SK-N-SH treated with all-trans-retinoic acid at 6 μM for 48 hours (cell line): ENCODE data around the gene GPR137.
A peak's percentile ranks its signal among the peaks of the same experiment; 100 is the strongest.
"Not testable (repeated sequence)": the region's sequence is repeated elsewhere in the genome, so short reads cannot be mapped to it uniquely, and the experiment has no call there.

Experiments used
- ATAC-seq: fragments of 200-7000 bp; cut with Tn5 transposase; 3 replicates; pipeline ENCODE4 v1.9.1; 2020; ENCODE audit warnings: mild to moderate bottlenecking, moderate library complexity
- ARNTL ChIP-seq: fragments of 450-650 bp; formaldehyde crosslinking; IDR thresholded peaks from 2 replicates; pipeline ENCODE4 v1.5.0; 2020; ENCODE audit warnings: low read depth, mild to moderate bottlenecking, moderate library complexity, borderline replicate concordance
- BACH2 ChIP-seq: fragments of 250-450 bp; sonication (Bioruptor Pico); IDR thresholded peaks from 2 replicates; pipeline ENCODE4 v1.9.0; 2021; ENCODE audit warnings: mild to moderate bottlenecking, borderline replicate concordance
- CSDC2 ChIP-seq: fragments of 250-450 bp; sonication (Bioruptor Pico); IDR thresholded peaks from 2 replicates; pipeline ENCODE4 v1.5.0; 2020; ENCODE audit warnings: mild to moderate bottlenecking, moderate library complexity
- ESRRG ChIP-seq: fragments of 250-450 bp; sonication (Bioruptor Pico); IDR thresholded peaks from 2 replicates; pipeline ENCODE4 v1.6.1; 2021; ENCODE audit warnings: mild to moderate bottlenecking
- GLIS3 ChIP-seq: fragments of 250-450 bp; sonication (Bioruptor Pico); IDR thresholded peaks from 2 replicates; pipeline ENCODE4 v1.5.0; 2020; ENCODE audit warnings: mild to moderate bottlenecking, moderate library complexity
- ISL1 ChIP-seq: fragments of 250-450 bp; sonication (Bioruptor Pico); IDR thresholded peaks from 2 replicates; pipeline ENCODE4 v2.1.2; 2022; ENCODE audit warnings: mild to moderate bottlenecking, moderate library complexity
- OSR1 ChIP-seq: fragments of 250-450 bp; sonication (Bioruptor Pico); IDR thresholded peaks from 2 replicates; pipeline ENCODE4 v1.8.0; 2022; ENCODE audit warnings: moderate library complexity, mild to moderate bottlenecking, inconsistent platforms
- PPARA ChIP-seq: fragments of 250-450 bp; sonication (Bioruptor Pico); IDR thresholded peaks from 2 replicates; pipeline ENCODE4 v1.5.0; 2020; ENCODE audit warnings: mild to moderate bottlenecking, borderline replicate concordance
- RARB ChIP-seq: fragments of 250-450 bp; sonication (Bioruptor Pico); IDR thresholded peaks from 2 replicates; pipeline ENCODE4 v1.8.0; 2021; ENCODE audit warnings: mild to moderate bottlenecking, moderate library complexity
- SNAI2 ChIP-seq: fragments of 250-450 bp; sonication (Bioruptor Pico); IDR thresholded peaks from 2 replicates; pipeline ENCODE4 v1.5.0; 2020; ENCODE audit warnings: mild to moderate bottlenecking, moderate library complexity
- TCF4 ChIP-seq: fragments of 250-450 bp; sonication (Bioruptor Pico); IDR thresholded peaks from 2 replicates; pipeline ENCODE4 v1.8.0; 2021; ENCODE audit warnings: mild to moderate bottlenecking, moderate library complexity, borderline replicate concordance
- TOX ChIP-seq: fragments of 250-450 bp; sonication (Bioruptor Pico); IDR thresholded peaks from 2 replicates; pipeline ENCODE4 v1.8.0; 2021; ENCODE audit warnings: mild to moderate bottlenecking, moderate library complexity, borderline replicate concordance
- ZC3H10 ChIP-seq: fragments of 250-450 bp; sonication (Bioruptor Pico); IDR thresholded peaks from 2 replicates; pipeline ENCODE4 v1.5.1; 2021; ENCODE audit warnings: mild to moderate bottlenecking, moderate library complexity
- ZFP3 ChIP-seq: fragments of 250-450 bp; sonication (Bioruptor Pico); IDR thresholded peaks from 2 replicates; pipeline ENCODE4 v1.5.0; 2020; ENCODE audit warnings: mild to moderate bottlenecking, moderate library complexity
- ZNF565 ChIP-seq: fragments of 450-650 bp; formaldehyde crosslinking; conservative IDR thresholded peaks from 2 replicates; pipeline ENCODE4 v1.5.0; 2020; ENCODE audit warnings: low read depth, mild to moderate bottlenecking, moderate library complexity
- ZNF70 ChIP-seq: fragments of 450-650 bp; formaldehyde crosslinking; IDR thresholded peaks from 2 replicates; pipeline ENCODE4 v1.5.0; 2020; ENCODE audit warnings: mild to moderate bottlenecking, moderate library complexity
- ZNF8 ChIP-seq: fragments of 450-650 bp; formaldehyde crosslinking; IDR thresholded peaks from 2 replicates; pipeline ENCODE4 v1.5.0; 2020; ENCODE audit warnings: mild to moderate bottlenecking, moderate library complexity
- TF ChIP-seq, protein P1 (sequence below): fragments of 250-450 bp; sonication (Bioruptor Pico); IDR thresholded peaks from 2 replicates; pipeline ENCODE4 v1.8.0; 2021; ENCODE audit warnings: low read depth, mild to moderate bottlenecking, moderate library complexity, borderline replicate concordance
- TF ChIP-seq, protein P2 (sequence below): fragments of 250-450 bp; sonication (Bioruptor Pico); IDR thresholded peaks from 2 replicates; pipeline ENCODE4 v1.8.0; 2020; ENCODE audit warnings: mild to moderate bottlenecking, moderate library complexity, borderline replicate concordance
- TF ChIP-seq, protein P3 (sequence below): fragments of 250-450 bp; sonication (Bioruptor Pico); IDR thresholded peaks from 2 replicates; pipeline ENCODE4 v1.5.1; 2020; ENCODE audit warnings: low read depth, mild to moderate bottlenecking, moderate library complexity

Gene GPR137

GRCh38 chr11:64305075-64305690 is 19.5 kb downstream of the GPR137 start, which contains the start of gene ESRRA:
Gene ESRRA, plus strand, starts transcription at chr11:64305524. Its CDS starts 1,656 bp downstream, at chr11:64307180.
- ATAC-seq = peak; percentile 83
- TF ChIP-seq CSDC2 (no peak), OSR1 (CRISPR knock-in tag) (no peak), SNAI2 (CRISPR knock-in tag) (no peak), ZFP3 (CRISPR knock-in tag) (no peak), TCF4 (CRISPR knock-in tag) (no peak), ZC3H10 (CRISPR knock-in tag) (no peak), ZNF565 (no peak), TOX (CRISPR knock-in tag) (no peak)
- TF ChIP-seq, protein P1, sequence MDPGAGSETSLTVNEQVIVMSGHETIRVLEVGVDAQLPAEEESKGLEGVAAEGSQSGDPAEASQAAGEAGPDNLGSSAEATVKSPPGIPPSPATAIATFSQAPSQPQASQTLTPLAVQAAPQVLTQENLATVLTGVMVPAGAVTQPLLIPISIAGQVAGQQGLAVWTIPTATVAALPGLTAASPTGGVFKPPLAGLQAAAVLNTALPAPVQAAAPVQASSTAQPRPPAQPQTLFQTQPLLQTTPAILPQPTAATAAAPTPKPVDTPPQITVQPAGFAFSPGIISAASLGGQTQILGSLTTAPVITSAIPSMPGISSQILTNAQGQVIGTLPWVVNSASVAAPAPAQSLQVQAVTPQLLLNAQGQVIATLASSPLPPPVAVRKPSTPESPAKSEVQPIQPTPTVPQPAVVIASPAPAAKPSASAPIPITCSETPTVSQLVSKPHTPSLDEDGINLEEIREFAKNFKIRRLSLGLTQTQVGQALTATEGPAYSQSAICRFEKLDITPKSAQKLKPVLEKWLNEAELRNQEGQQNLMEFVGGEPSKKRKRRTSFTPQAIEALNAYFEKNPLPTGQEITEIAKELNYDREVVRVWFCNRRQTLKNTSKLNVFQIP (CRISPR knock-in tag) = no peak
- TF ChIP-seq, protein P2, sequence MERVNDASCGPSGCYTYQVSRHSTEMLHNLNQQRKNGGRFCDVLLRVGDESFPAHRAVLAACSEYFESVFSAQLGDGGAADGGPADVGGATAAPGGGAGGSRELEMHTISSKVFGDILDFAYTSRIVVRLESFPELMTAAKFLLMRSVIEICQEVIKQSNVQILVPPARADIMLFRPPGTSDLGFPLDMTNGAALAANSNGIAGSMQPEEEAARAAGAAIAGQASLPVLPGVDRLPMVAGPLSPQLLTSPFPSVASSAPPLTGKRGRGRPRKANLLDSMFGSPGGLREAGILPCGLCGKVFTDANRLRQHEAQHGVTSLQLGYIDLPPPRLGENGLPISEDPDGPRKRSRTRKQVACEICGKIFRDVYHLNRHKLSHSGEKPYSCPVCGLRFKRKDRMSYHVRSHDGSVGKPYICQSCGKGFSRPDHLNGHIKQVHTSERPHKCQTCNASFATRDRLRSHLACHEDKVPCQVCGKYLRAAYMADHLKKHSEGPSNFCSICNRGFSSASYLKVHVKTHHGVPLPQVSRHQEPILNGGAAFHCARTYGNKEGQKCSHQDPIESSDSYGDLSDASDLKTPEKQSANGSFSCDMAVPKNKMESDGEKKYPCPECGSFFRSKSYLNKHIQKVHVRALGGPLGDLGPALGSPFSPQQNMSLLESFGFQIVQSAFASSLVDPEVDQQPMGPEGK = no peak

- TF ChIP-seq ZFP3 (CRISPR knock-in tag) (no peak), GLIS3 (CRISPR knock-in tag) (no peak), CSDC2 (no peak), ISL1 (CRISPR knock-in tag) (no peak), TOX (CRISPR knock-in tag) (no peak), SNAI2 (CRISPR knock-in tag) (no peak), ZNF70 (CRISPR knock-in tag) (no peak), TCF4 (CRISPR knock-in tag) (no peak), ESRRG (CRISPR knock-in tag) (no peak), BACH2 (no peak), ARNTL (CRISPR knock-in tag) (no peak), RARB (no peak), ZNF8 (CRISPR knock-in tag) (no peak)
- TF ChIP-seq, protein P3, sequence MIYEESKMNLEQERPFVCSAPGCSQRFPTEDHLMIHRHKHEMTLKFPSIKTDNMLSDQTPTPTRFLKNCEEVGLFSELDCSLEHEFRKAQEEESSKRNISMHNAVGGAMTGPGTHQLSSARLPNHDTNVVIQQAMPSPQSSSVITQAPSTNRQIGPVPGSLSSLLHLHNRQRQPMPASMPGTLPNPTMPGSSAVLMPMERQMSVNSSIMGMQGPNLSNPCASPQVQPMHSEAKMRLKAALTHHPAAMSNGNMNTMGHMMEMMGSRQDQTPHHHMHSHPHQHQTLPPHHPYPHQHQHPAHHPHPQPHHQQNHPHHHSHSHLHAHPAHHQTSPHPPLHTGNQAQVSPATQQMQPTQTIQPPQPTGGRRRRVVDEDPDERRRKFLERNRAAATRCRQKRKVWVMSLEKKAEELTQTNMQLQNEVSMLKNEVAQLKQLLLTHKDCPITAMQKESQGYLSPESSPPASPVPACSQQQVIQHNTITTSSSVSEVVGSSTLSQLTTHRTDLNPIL (CRISPR knock-in tag) = no peak
- TF ChIP-seq, all 23 proteins: peak for 0
- ATAC-seq = peak; percentile 10
These were observed 20.3 kb downstream of the GPR137 start for GRCh38 chr11:64305691-64306562.

DNA sequence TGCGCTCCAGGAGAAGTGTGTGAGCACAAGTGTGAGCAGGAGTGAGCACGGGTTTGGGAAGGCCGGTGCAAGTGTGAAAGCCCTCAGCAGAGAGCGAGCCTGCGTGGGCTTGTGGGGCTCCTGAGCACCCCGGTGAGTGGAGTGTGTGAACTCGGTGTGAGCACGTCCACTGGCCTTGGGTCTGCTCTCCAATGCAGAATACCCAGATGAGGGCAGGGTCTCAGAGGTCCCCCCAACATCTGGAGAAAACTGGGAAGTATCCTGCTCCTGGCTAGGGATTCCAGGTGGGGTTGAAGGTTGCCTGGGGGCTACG is 20.9 kb downstream of the GPR137 start:
- TF ChIP-seq OSR1 (CRISPR knock-in tag) (no peak), TOX (CRISPR knock-in tag) (no peak), PPARA (CRISPR knock-in tag) (no peak), ARNTL (CRISPR knock-in tag) (no peak), ZNF70 (CRISPR knock-in tag) (no peak)
- ATAC-seq = no peak

- ATAC-seq = no peak
- TF ChIP-seq CSDC2 (no peak), PPARA (CRISPR knock-in tag) (no peak)
These were observed 21.4 kb downstream of the GPR137 start for GRCh38 chr11:64306876-64307622.

DNA sequence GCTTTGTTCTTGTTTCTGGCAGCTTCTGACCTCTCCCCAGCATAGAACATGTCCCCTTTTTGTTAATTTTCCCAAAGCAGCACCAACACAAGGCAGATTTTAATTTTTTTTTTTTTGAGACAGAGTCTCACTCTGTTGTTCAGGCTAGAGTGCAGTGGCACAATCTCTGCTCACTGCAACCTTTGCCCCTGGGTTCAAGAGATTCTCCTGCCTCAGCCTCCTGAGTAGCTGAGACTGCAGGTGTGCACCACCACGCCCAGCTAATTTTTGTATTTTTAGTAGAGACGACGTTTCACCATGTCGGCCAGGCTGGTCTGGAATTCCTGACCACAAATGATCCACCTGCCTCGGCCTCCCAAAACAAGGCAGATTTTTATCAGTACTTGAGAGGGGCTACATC is 22.1 kb downstream of the GPR137 start:
- not testable (repeated sequence) for ATAC-seq
